WTC11 (cell line): Measurements from ENCODE around the gene ATXN10. TPM values are rescaled to one million over a fixed set of nuclear protein-coding genes. Genes with fewer than 3 reads are reported as not detected.

ENCODE experiments used
- ATAC-seq: fragments of 200-7000 bp; cut with Tn5 transposase; 2 replicates; pipeline ENCODE4 v1.10.0; 2021; ENCODE audit warnings: mild to moderate bottlenecking, moderate library complexity
- CTCF ChIA-PET: fragments of 300-600 bp; sonication (Branson Sonifier 250); formaldehyde crosslinking; loops from one replicate; lab custom pipeline; 2021; ENCODE audit warnings: antibody characterized with exemption; lab: Charles Lee
- POLR2A ChIA-PET: fragments of 350-600 bp; sonication (Branson Sonifier 250); formaldehyde crosslinking; loops from one replicate; lab custom pipeline; 2021; ENCODE audit warnings: antibody characterized with exemption; lab: Charles Lee
- DNase-seq: peaks from one replicate; pipeline ENCODE4 v3.0.0; 2021; ENCODE audit warnings: low spot score
- H3K27ac Mint-ChIP-seq: 2 replicates; pipeline ENCODE4 v1.8.0; 2021; ENCODE audit warnings: mixed read lengths
- H3K27me3 Mint-ChIP-seq: 2 replicates; pipeline ENCODE4 v1.8.0; 2021; ENCODE audit warnings: low read depth, mild to moderate bottlenecking, moderate library complexity, mixed read lengths
- H3K36me3 Mint-ChIP-seq: 2 replicates; pipeline ENCODE4 v1.8.0; 2021; ENCODE audit warnings: mixed read lengths
- H3K4me1 Mint-ChIP-seq: 2 replicates; pipeline ENCODE4 v1.8.0; 2022; ENCODE audit warnings: mixed read lengths
- H3K4me3 Mint-ChIP-seq: 2 replicates; pipeline ENCODE4 v1.8.0; 2021; ENCODE audit warnings: mild to moderate bottlenecking, moderate library complexity, mixed read lengths
- H3K9me3 Mint-ChIP-seq: 2 replicates; pipeline ENCODE4 v1.8.0; 2021; ENCODE audit warnings: mixed read lengths
- AFF4 ChIP-seq: sonication (generic); formaldehyde crosslinking; IDR thresholded peaks from 2 replicates; pipeline ENCODE4 v1.8.1; 2023; ENCODE audit warnings: mild to moderate bottlenecking, missing genetic modification reagents, borderline replicate concordance
- ARID4B ChIP-seq: sonication (generic); formaldehyde crosslinking; IDR thresholded peaks from 2 replicates; pipeline ENCODE4 v1.8.0; 2023; ENCODE audit warnings: missing genetic modification reagents, mild to moderate bottlenecking, borderline replicate concordance
- ATF1 ChIP-seq: sonication (generic); formaldehyde crosslinking; IDR thresholded peaks from 2 replicates; pipeline ENCODE4 v1.8.1; 2023; ENCODE audit warnings: mild to moderate bottlenecking, moderate library complexity, missing genetic modification reagents
- CREM ChIP-seq: sonication (generic); formaldehyde crosslinking; IDR thresholded peaks from 2 replicates; pipeline ENCODE4 v1.8.1; 2022; ENCODE audit warnings: mild to moderate bottlenecking, missing genetic modification reagents, moderate library complexity
- EMX1 ChIP-seq: fragments of 250-450 bp; sonication (Bioruptor Pico); IDR thresholded peaks from 2 replicates; pipeline ENCODE4 v1.8.0; 2021; ENCODE audit warnings: mild to moderate bottlenecking
- FOXP1 ChIP-seq: sonication (generic); formaldehyde crosslinking; IDR thresholded peaks from 2 replicates; pipeline ENCODE4 v1.8.0; 2022; ENCODE audit warnings: missing genetic modification reagents, mild to moderate bottlenecking, moderate library complexity, borderline replicate concordance
- GRHL2 ChIP-seq: fragments of 250-450 bp; sonication (Bioruptor Pico); IDR thresholded peaks from 2 replicates; pipeline ENCODE4 v1.8.0; 2022; ENCODE audit warnings: mild to moderate bottlenecking, moderate library complexity; ENCODE audit not compliant: insufficient replicate concordance, severe bottlenecking
- IRF1 ChIP-seq: sonication (generic); formaldehyde crosslinking; IDR thresholded peaks from 2 replicates; pipeline ENCODE4 v1.8.0; 2023; ENCODE audit warnings: missing genetic modification reagents
- JAZF1 ChIP-seq: fragments of 250-450 bp; sonication (Bioruptor Pico); IDR thresholded peaks from 2 replicates; pipeline ENCODE4 v1.9.0; 2021; ENCODE audit warnings: moderate library complexity, mild to moderate bottlenecking, inconsistent platforms
- MYBL2 ChIP-seq: sonication (generic); formaldehyde crosslinking; IDR thresholded peaks from 2 replicates; pipeline ENCODE4 v1.8.1; 2023; ENCODE audit warnings: mild to moderate bottlenecking, moderate library complexity, missing genetic modification reagents
- NFYB ChIP-seq: sonication (generic); formaldehyde crosslinking; conservative IDR thresholded peaks from 2 replicates; pipeline ENCODE4 v1.8.0; 2022; ENCODE audit warnings: low read depth, missing genetic modification reagents
- NR1H2 ChIP-seq: sonication (generic); formaldehyde crosslinking; IDR thresholded peaks from 2 replicates; pipeline ENCODE4 v1.9.0; 2021; ENCODE audit warnings: mild to moderate bottlenecking, moderate library complexity, missing genetic modification reagents
- OVOL2 ChIP-seq: fragments of 250-450 bp; sonication (Bioruptor Pico); IDR thresholded peaks from 2 replicates; pipeline ENCODE4 v1.9.0; 2021; ENCODE audit warnings: mild to moderate bottlenecking, borderline replicate concordance
- TEAD1 ChIP-seq: sonication (generic); formaldehyde crosslinking; IDR thresholded peaks from 2 replicates; pipeline ENCODE4 v1.8.0; 2022; ENCODE audit warnings: mild to moderate bottlenecking, missing genetic modification reagents
- ZBTB43 ChIP-seq: sonication (generic); formaldehyde crosslinking; IDR thresholded peaks from 2 replicates; pipeline ENCODE4 v1.8.1; 2023; ENCODE audit warnings: mild to moderate bottlenecking, missing genetic modification reagents
- ZMAT4 ChIP-seq: fragments of 250-450 bp; sonication (Bioruptor Pico); IDR thresholded peaks from 2 replicates; pipeline ENCODE4 v1.9.0; 2021; ENCODE audit warnings: mild to moderate bottlenecking
- ZNF263 ChIP-seq: sonication (generic); formaldehyde crosslinking; IDR thresholded peaks from 2 replicates; pipeline ENCODE4 v1.8.1; 2022; ENCODE audit warnings: low read depth, mild to moderate bottlenecking, moderate library complexity, missing genetic modification reagents
- ZNF396 ChIP-seq: fragments of 250-450 bp; sonication (Bioruptor Pico); IDR thresholded peaks from 2 replicates; pipeline ENCODE4 v1.8.0; 2021; ENCODE audit warnings: mild to moderate bottlenecking, moderate library complexity, borderline replicate concordance
- ZNF425 ChIP-seq: fragments of 250-450 bp; sonication (Bioruptor Pico); conservative IDR thresholded peaks from 2 replicates; pipeline ENCODE4 v1.9.0; 2021; ENCODE audit warnings: mild to moderate bottlenecking
- total RNA-seq: library from RNA; stranded (reverse); gene quantifications from 3 replicates; pipeline ENCODE4 v1.2.3, GENCODE V29; 2021

The ATXN10 gene
- total RNA-seq, 1 experiment from 2014 or later: 185 TPM

- TF ChIP-seq FOXP1 (CRISPR knock-in tag) (no peak), NR1H2 (CRISPR knock-in tag) (no peak), ZNF396 (CRISPR knock-in tag) (no peak), JAZF1 (no peak), TEAD1 (CRISPR knock-in tag) (no peak)
- TF ChIP-seq, all 79 proteins: peak for 0
Observed at GRCh38 chr22:45686004-45686403, 14.4 kb downstream of the ATXN10 start (continued).

- no peak for DNase-seq
- Mint-ChIP-seq H3K36me3 (peaks cover 19% of the 10 kb centered on the region), H3K9me3 (no peaks in the 10 kb centered on the region), H3K4me1 (peaks cover 18% of the 10 kb centered on the region), H3K4me3 (no peak overlapping the region), H3K27ac (peak overlapping the region; percentile 30; the same call in 1 of the 2 replicates)
- ATAC-seq: no peak
- CTCF ChIA-PET: no interaction called here
- POLR2A ChIA-PET: interaction anchor here (1.9 kb wide), 1 partner anchor 15 kb away, joined by 4 read pairs; the partner anchor contains the start of gene ATXN10
- TF ChIP-seq EMX1 (CRISPR knock-in tag) (no peak), GRHL2 (CRISPR knock-in tag) (no peak), ZBTB43 (CRISPR knock-in tag) (no peak), OVOL2 (no peak), ATF1 (CRISPR knock-in tag) (no peak), ARID4B (CRISPR knock-in tag) (no peak), NR1H2 (CRISPR knock-in tag) (no peak), ZMAT4 (CRISPR knock-in tag) (no peak), FOXP1 (CRISPR knock-in tag) (no peak), CREM (CRISPR knock-in tag) (no peak), ZNF263 (CRISPR knock-in tag) (no peak), NFYB (CRISPR knock-in tag) (no peak), ZNF425 (CRISPR knock-in tag) (no peak), IRF1 (no peak), JAZF1 (no peak), MYBL2 (CRISPR knock-in tag) (no peak), AFF4 (CRISPR knock-in tag) (no peak)
- TF ChIP-seq, all 79 proteins: peak for 0
- no peaks in the 10 kb centered on the region for H3K27me3 Mint-ChIP-seq
Observed at GRCh38 chr22:45686836-45687235, 15.2 kb downstream of the ATXN10 start.
